Stimulated activated naive CD4-positive, alpha-beta T cell (primary cell): ENCODE results near the gene SYNGR3.
"Not testable (repeated sequence)": the region's sequence is repeated elsewhere in the genome, so short reads cannot be mapped to it uniquely, and the experiment has no call there.

Experiments
- DNase-seq, 6 experiments: peaks; one replicate each; lab custom pipeline; 2025; lab: John Stamatoyannopoulos, UW

The SYNGR3 gene

GRCh38 chr16:1989209-1990100 is at the start of gene SYNGR3:
SYNGR3 (plus strand) TSS chr16:1989970; CDS start chr16:1990103, 133 bp downstream.
- DNase-seq, result peak in 1 of 6 experiments; percentile 12

GRCh38 chr16:1940273-1941161 is 49.3 kb upstream of the SYNGR3 start:
- no peak for DNase-seq

GRCh38 chr16:1941162-1942046 is 48.4 kb upstream of the SYNGR3 start:
- DNase-seq, result no peak

- no peak for DNase-seq
Measured at GRCh38 chr16:1942047-1942809, 47.5 kb upstream of the SYNGR3 start.

GRCh38 chr16:1942810-1943726 is 46.7 kb upstream of the SYNGR3 start, which contains the start of gene MSRB1:
MSRB1 (minus strand) TSS chr16:1943199; CDS start chr16:1943156, 43 bp downstream.
- peak; percentile 96 to 99 (median 98) for DNase-seq

GRCh38 chr16:1944612-1945199 is 45.1 kb upstream of the SYNGR3 start:
- DNase-seq, result no peak

- no peak for DNase-seq
Measured at GRCh38 chr16:1945559-1946391, 44.0 kb upstream of the SYNGR3 start.

GRCh38 chr16:1946495-1947368 is 43.0 kb upstream of the SYNGR3 start:
- DNase-seq, result no peak

- DNase-seq, result no peak
Measured at GRCh38 chr16:1947369-1947670, 42.5 kb upstream of the SYNGR3 start.

GRCh38 chr16:1949507-1949906 is 40.3 kb upstream of the SYNGR3 start:
- DNase-seq, result no peak

- no peak for DNase-seq
Measured at GRCh38 chr16:1950047-1950446, 39.7 kb upstream of the SYNGR3 start.

- no peak for DNase-seq
Measured at GRCh38 chr16:1950559-1950958, 39.2 kb upstream of the SYNGR3 start.

- no peak for DNase-seq
Measured at GRCh38 chr16:1953734-1954133, 36.0 kb upstream of the SYNGR3 start.

GRCh38 chr16:1957434-1958142 is 32.2 kb upstream of the SYNGR3 start:
- not testable (repeated sequence) for DNase-seq

GRCh38 chr16:1958143-1958491 is 31.7 kb upstream of the SYNGR3 start:
- DNase-seq, result not testable (repeated sequence)

GRCh38 chr16:1958715-1959268 is 31.0 kb upstream of the SYNGR3 start:
- no peak for DNase-seq
